GM12878 (cell line): ENCODE data around the gene OLFML2A. TPM values are rescaled to one million over a fixed set of nuclear protein-coding genes. Genes with fewer than 3 reads are reported as not detected.
A peak's percentile ranks its signal among the peaks of the same experiment; 100 is the strongest.
"Not testable (repeated sequence)": the region's sequence is repeated elsewhere in the genome, so short reads cannot be mapped to it uniquely, and the experiment has no call there.

Source experiments
- ATAC-seq: fragments of 200-7000 bp; cut with Tn5 transposase; 3 replicates; pipeline ENCODE4 v1.9.1; 2020; ENCODE audit warnings: mild to moderate bottlenecking, moderate library complexity
- BruUV-seq: library from RNA; stranded (reverse); fragments of 400-500 nt; replicated peaks from 2 replicates; lab custom pipeline; 2021; lab: Mats Ljungman, UMichigan
- CTCF ChIA-PET: fragments of 300-600 bp; sonication (Branson Sonifier 250); formaldehyde crosslinking; extraction: SDS; loops from one replicate; lab custom pipeline; 2021; ENCODE audit warnings: inconsistent platforms; lab: Yijun Ruan, JAX
- POLR2A ChIA-PET: fragments of 350-600 bp; formaldehyde crosslinking; extraction: SDS; loops from one replicate; lab custom pipeline; 2021; ENCODE audit warnings: inconsistent platforms; lab: Charles Lee
- RAD21 ChIA-PET: fragments of 300-600 bp; sonication (Branson Sonifier 250); formaldehyde crosslinking; loops from one replicate; lab custom pipeline; 2023; ENCODE audit warnings: antibody characterized with exemption; ENCODE audit not compliant: unreplicated experiment; lab: Charles Lee
- SMC1A ChIA-PET: fragments of 300-600 bp; sonication (Branson Sonifier 250); formaldehyde crosslinking; loops from one replicate; lab custom pipeline; 2023; ENCODE audit not compliant: unreplicated experiment, uncharacterized antibody; lab: Charles Lee
- DNase-seq: peaks from one replicate; pipeline ENCODE4 v3.0.0-alpha.2; 2011; ENCODE audit warnings: low read depth, low spot score
- FAIRE-seq: peaks from 3 replicates; lab custom pipeline; 2011; peaks lifted over from hg19 to GRCh38; lab: Jason Lieb, UNC
- H2AFZ ChIP-seq: 2 replicates; pipeline ENCODE4 v1.6.0; 2011; ENCODE audit warnings: low read depth, low read length, control low read depth; ENCODE audit not compliant: control insufficient read depth
- H3K27ac ChIP-seq: 2 replicates; pipeline ENCODE4 v1.5.1; 2011; ENCODE audit warnings: control low read depth; ENCODE audit not compliant: control insufficient read depth, insufficient read depth
- H3K27me3 ChIP-seq, 2 experiments: replicated peaks in 1 of 2; 2 replicates each; pipeline versions ENCODE4 v1.6.0 to v1.6.1; 2011; ENCODE audit warnings: low read length in 1 of 2; ENCODE audit not compliant: control insufficient read depth in 2 of 2, insufficient read depth in 2 of 2
- H3K36me3 ChIP-seq, 2 experiments: 2 replicates each; pipeline ENCODE4 v1.5.1; 2011; ENCODE audit warnings: low read length in 1 of 2; ENCODE audit not compliant: control insufficient read depth in 2 of 2, insufficient read depth in 2 of 2
- H3K4me1 ChIP-seq: 2 replicates; pipeline ENCODE4 v1.6.1; 2011; ENCODE audit warnings: mild to moderate bottlenecking, low read length, moderate library complexity, mixed read lengths; ENCODE audit not compliant: control insufficient read depth, insufficient read depth
- H3K4me2 ChIP-seq: 2 replicates; pipeline ENCODE4 v1.6.0; 2011; ENCODE audit warnings: control low read depth; ENCODE audit not compliant: control insufficient read depth, insufficient read depth
- H3K4me3 ChIP-seq: fragments of 200-600 bp; sonication (generic); 2 replicates; pipeline ENCODE4 v1.5.1; 2016
- H3K79me2 ChIP-seq: 2 replicates; pipeline ENCODE4 v1.6.0; 2011; ENCODE audit warnings: low read length; ENCODE audit not compliant: control insufficient read depth, insufficient read depth
- H3K9ac ChIP-seq: 2 replicates; pipeline ENCODE4 v1.8.0; 2011; ENCODE audit warnings: low read length, control low read depth, mixed read lengths; ENCODE audit not compliant: control insufficient read depth, insufficient read depth
- H3K9me3 ChIP-seq: replicated peaks from 3 replicates; pipeline ENCODE4 v1.5.1; 2011; ENCODE audit warnings: mild to moderate bottlenecking, low read length; ENCODE audit not compliant: control insufficient read depth, insufficient read depth
- H4K20me1 ChIP-seq: 2 replicates; pipeline ENCODE4 v1.6.0; 2011; ENCODE audit not compliant: control insufficient read depth, insufficient read depth
- CEBPB ChIP-seq, 2 experiments: fragments of 150-350 bp in 1 of 2; IDR thresholded peaks; 2 replicates each; pipeline ENCODE4 v1.6.1; 2012 to 2014; ENCODE audit warnings: low read depth in 2 of 2, low read length in 2 of 2, borderline replicate concordance in 1 of 2, inconsistent platforms in 1 of 2
- IKZF1 ChIP-seq: fragments of 450-650 bp; conservative IDR thresholded peaks from 2 replicates; pipeline ENCODE4 v1.6.1; 2017; ENCODE audit warnings: antibody characterized with exemption, mild to moderate bottlenecking
- MEF2B ChIP-seq: fragments of 450-650 bp; IDR thresholded peaks from 2 replicates; pipeline ENCODE4 v1.6.1; 2018; ENCODE audit warnings: mild to moderate bottlenecking, moderate library complexity; ENCODE audit not compliant: partially characterized antibody, poor library complexity, severe bottlenecking
- NFYB ChIP-seq: IDR thresholded peaks from 2 replicates; pipeline ENCODE4 v1.6.1; 2011; ENCODE audit warnings: low read depth, mild to moderate bottlenecking, low read length, improper control_type of control experiment, moderate library complexity; ENCODE audit not compliant: insufficient read depth
- RB1 ChIP-seq: fragments of 450-650 bp; formaldehyde crosslinking; IDR thresholded peaks from 2 replicates; pipeline ENCODE4 v1.6.1; 2017; ENCODE audit warnings: mild to moderate bottlenecking, borderline replicate concordance
- SMAD1 ChIP-seq: fragments of 450-650 bp; IDR thresholded peaks from 2 replicates; pipeline ENCODE4 v1.6.1; 2018; ENCODE audit warnings: mild to moderate bottlenecking, low read depth; ENCODE audit not compliant: partially characterized antibody
- WGBS: methylation state at CpG from one replicate; pipeline ENCODE4 v1.1.6; 2016; ENCODE audit warnings: low lambda C conversion rate; ENCODE audit not compliant: insufficient replicate concordance, insufficient coverage; ENCODE audit errors: missing lambda C conversion rate; 5-methylcytosine and 5-hydroxymethylcytosine counted together
- in situ Hi-C: fragments of 300-500 bp; cut with MboI; formaldehyde crosslinking; loops from 9 replicates; pipeline ENCODE4 v1.14.3; 2018; ENCODE audit warnings: mixed read lengths
- intact Hi-C: fragments of 100-400 bp; cut with micrococcal nuclease; formaldehyde crosslinking; loops from one replicate; pipeline ENCODE4 v1.14.2; 2022; ENCODE audit not compliant: unreplicated experiment
- polyA plus RNA-seq, 11 experiments: library from polyadenylated mRNA; depleted of rRNA in 4 of 11; unstranded in 6 of 11; stranded (reverse) in 5 of 11; fragments of >200 nt; fragmentation: Nextera tagmentation in 4 of 11; fragmentation: Illumina TruSeq in 1 of 11; extraction: Ambion mirVana in 4 of 11; extraction: Trizol in 1 of 11; gene quantifications; 1 replicate in 1 of 11; 2 replicates in 10 of 11; pipeline versions ENCODE4 v1.2.1 to v1.2.3, GENCODE V29; 2011 to 2016; ENCODE audit warnings: inconsistent platforms in 2 of 11, missing spikeins in 2 of 11, low read depth in 1 of 11
- total RNA-seq, 4 experiments: library from RNA; depleted of rRNA in 3 of 4; stranded (reverse); fragments of >200 nt in 3 of 4; fragmentation: Illumina TruSeq in 1 of 4; extraction: Trizol in 1 of 4; gene quantifications; 2 replicates each; pipeline versions ENCODE4 v1.2.1 to v1.2.3, GENCODE V29; 2013 to 2021

OLFML2A gene
- total and polyA plus RNA-seq, 10 of the 15 experiments (the other 5 are each of a cell fraction or from before 2014, with no cell fraction given): 0.02 to 0.13 (median 0.10) TPM; not detected in 4

GRCh38 chr9:124835026-124835557 lies 58.2 kb downstream of the OLFML2A start:
- 59% methylated on average over 13 of the region's 13 CpGs for WGBS
- Histone ChIP-seq H3K79me2 (no peaks in the 10 kb centered on the region), H3K4me2 (no peak overlapping the region), H3K4me1 (no peaks in the 10 kb centered on the region; the same call in 1 of the 2 replicates), H3K9me3 (no peaks in the 10 kb centered on the region), H3K9ac (no peak overlapping the region), H3K27me3 (no peaks in the 10 kb centered on the region), H2AFZ (no peak overlapping the region), H3K36me3 (no peaks in the 10 kb centered on the region), H3K27ac (no peak overlapping the region), H4K20me1 (no peaks in the 10 kb centered on the region), H3K4me3 (no peak overlapping the region)
- ChIA-PET POLR2A (interaction anchor here (0.5 to 0.7 kb wide), 2 partner anchors 18 to 51 kb away, joined by 3 read pairs; no protein-coding TSS in a partner anchor), SMC1A (no interaction called here), RAD21 (no interaction called here), CTCF (interaction anchor here (0.7 to 3.5 kb wide), 7 partner anchors 16 to 62 kb away, joined by 3 to 16 read pairs (median 3); partner anchors contain the start of gene WDR38)
- FAIRE-seq (no peak), ATAC-seq (no peak), DNase-seq (no peak)
- intact Hi-C loops: no loop called here
- in situ Hi-C loops: no loop called here
- BruUV-seq: no TSS peak
- TF ChIP-seq IKZF1: 0 out of 2 replicates have a peak, but pooled peaks have one; percentile 10
- TF ChIP-seq SMAD1: peak; percentile 84
- no peak for TF ChIP-seq CEBPB (IDR thresholded peaks at IDR 0.05; ENCODE audit: borderline replicate concordance in 1 of 2, low read depth in 2 of 2, low read length in 2 of 2)
- TF ChIP-seq MEF2B: peak; percentile 46
- TF ChIP-seq RB1: no peak

DNA sequence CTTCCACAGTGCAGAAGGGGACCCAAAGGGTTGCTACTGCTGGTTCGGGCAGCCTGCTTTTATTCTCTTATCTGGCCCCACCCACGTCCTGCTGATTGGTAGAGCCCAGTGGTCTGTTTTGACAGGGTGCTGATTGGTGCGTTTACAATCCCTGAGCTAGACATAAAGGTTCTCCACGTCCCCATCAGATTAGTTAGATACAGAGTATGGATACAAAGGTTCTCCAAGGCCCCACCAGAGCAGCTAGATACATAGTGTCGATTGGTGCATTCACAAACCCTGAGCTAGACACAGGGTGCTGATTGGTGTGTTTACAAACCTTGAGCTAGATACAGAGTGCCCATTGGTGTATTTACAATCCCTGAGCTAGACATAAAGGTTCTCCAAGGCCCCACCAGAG lies 61.2 kb downstream of the OLFML2A start:
- TF ChIP-seq NFYB: peak; percentile 28; the same call in 1 of the 2 replicates
- BruUV-seq, H3K9me3 ChIP-seq, H3K9ac ChIP-seq, DNase-seq, H3K36me3 ChIP-seq, H3K4me2 ChIP-seq, H3K27me3 ChIP-seq, H4K20me1 ChIP-seq, H3K4me3 ChIP-seq, H3K4me1 ChIP-seq, in situ Hi-C loops, intact Hi-C loops, RAD21 ChIA-PET, H3K27ac ChIP-seq, ATAC-seq, H2AFZ ChIP-seq, FAIRE-seq, H3K79me2 ChIP-seq: not testable (repeated sequence)
- WGBS: 49% methylated on average over 5 of the region's 5 CpGs
- ChIA-PET SMC1A (interaction anchor here (0.9 to 1.5 kb wide), 3 partner anchors 14 to 66 kb away, joined by 3 to 4 read pairs (median 4); partner anchors contain the start of gene WDR38), POLR2A (interaction anchor here (0.6 kb wide), 2 partner anchors 288 to 362 kb away, joined by 3 to 4 read pairs; partner anchors contain the start of gene RABEPK), CTCF (interaction anchor here (1.1 to 1.6 kb wide), 2 partner anchors 63 to 64 kb away, joined by 3 to 5 read pairs; no protein-coding TSS in a partner anchor)

- intact Hi-C loops, H3K79me2 ChIP-seq, H3K9me3 ChIP-seq, H3K4me1 ChIP-seq, H3K4me2 ChIP-seq, H3K4me3 ChIP-seq, H3K27ac ChIP-seq, ATAC-seq, in situ Hi-C loops, BruUV-seq, H2AFZ ChIP-seq, H3K27me3 ChIP-seq, H4K20me1 ChIP-seq, DNase-seq, H3K9ac ChIP-seq, H3K36me3 ChIP-seq, FAIRE-seq: not testable (repeated sequence)
- 87% methylated on average over 21 of the region's 52 CpGs for WGBS
- ChIA-PET CTCF (interaction anchor here (1.6 to 26.5 kb wide), 3 partner anchors 10 to 64 kb away, joined by 5 to 575 read pairs (median 8); partner anchors contain the start of genes NR6A1 and OLFML2A), POLR2A (interaction anchor here (0.6 kb wide), 1 partner anchor 361 kb away, joined by 4 read pairs; the partner anchor contains the start of gene RABEPK), SMC1A (interaction anchor here (1.2 to 1.5 kb wide), 2 partner anchors 14 to 67 kb away, joined by 3 to 4 read pairs; no protein-coding TSS in a partner anchor), RAD21 (interaction anchor here (1.8 kb wide), 1 partner anchor 15 kb away, joined by 5 read pairs; the partner anchor contains the start of gene WDR38)
Measured at GRCh38 chr9:124838567-124839275, 61.8 kb downstream of the OLFML2A start.
